GM03348 (cell line): ENCODE data around the gene NR1I2.

Experiments used
- DNase-seq: peaks from one replicate; pipeline ENCODE4 v3.0.0; 2012; ENCODE audit warnings: low spot score

NR1I2 gene

DNA sequence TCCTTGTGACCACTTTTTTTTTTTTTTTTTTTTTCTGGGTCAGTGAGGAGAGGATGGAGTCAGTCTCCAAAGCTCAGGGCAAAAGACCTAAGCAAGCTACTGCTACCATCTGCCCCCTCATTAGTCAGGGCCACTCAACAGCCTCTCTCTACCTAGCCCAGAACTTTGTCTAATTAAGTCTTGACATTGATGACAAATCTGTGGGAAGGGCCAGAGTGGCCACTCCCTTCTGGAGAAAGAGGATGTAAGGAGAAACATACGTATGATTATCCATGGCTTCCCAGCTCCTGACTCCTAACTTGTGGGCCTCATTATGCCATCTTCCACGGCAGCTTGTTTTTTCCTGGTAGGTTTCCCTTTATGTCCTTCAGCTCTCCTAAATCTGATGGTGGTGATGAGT lies 37.9 kb downstream of the NR1I2 start:
- DNase-seq: no peak

GRCh38 chr3:119825820-119826219 lies 43.9 kb downstream of the NR1I2 start:
- no peak for DNase-seq

- DNase-seq: no peak
Observed at GRCh38 chr3:119826711-119827608, 45.1 kb downstream of the NR1I2 start.

GRCh38 chr3:119829420-119829819 lies 47.5 kb downstream of the NR1I2 start:
- no peak for DNase-seq

DNA sequence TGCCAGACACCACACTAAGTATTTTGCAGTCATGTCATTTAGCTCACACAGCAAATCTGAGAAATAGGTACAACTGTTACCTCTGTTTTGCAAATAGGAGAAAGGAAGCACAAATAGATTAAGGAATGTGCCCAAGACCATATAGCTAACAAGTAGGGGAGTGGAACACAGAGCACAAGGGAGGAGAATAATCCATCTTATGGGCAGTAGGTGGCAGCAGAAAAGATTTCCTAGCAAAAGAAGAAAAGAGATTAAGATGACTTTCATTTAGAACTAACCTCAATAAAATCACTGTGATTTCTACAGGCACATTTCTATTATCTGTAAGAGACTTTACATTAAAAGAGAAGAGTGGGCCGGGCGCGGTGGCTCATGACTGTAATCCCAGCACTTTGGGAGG lies 49.1 kb downstream of the NR1I2 start:
- DNase-seq: no peak

DNA sequence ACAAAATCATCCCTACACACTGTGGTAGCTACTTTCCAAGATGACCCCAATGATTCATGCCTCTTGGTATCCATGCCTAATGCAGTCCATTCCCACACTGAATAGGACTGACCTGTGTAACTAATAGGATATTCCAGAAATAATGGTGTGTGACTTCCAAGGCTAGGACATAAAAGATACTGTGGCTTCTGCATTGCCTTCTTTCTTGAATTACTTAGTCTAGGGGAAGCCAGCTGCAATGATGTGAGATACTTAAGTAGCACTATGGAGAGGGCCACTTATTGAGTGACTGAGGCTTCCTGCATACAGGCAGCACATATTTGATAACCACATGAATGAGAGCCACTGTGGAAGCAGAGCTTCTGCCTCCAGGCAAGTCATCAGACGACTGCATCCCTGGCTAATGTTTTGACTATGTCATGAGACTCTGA lies 50.1 kb downstream of the NR1I2 start:
- peak; percentile 28 for DNase-seq

DNA sequence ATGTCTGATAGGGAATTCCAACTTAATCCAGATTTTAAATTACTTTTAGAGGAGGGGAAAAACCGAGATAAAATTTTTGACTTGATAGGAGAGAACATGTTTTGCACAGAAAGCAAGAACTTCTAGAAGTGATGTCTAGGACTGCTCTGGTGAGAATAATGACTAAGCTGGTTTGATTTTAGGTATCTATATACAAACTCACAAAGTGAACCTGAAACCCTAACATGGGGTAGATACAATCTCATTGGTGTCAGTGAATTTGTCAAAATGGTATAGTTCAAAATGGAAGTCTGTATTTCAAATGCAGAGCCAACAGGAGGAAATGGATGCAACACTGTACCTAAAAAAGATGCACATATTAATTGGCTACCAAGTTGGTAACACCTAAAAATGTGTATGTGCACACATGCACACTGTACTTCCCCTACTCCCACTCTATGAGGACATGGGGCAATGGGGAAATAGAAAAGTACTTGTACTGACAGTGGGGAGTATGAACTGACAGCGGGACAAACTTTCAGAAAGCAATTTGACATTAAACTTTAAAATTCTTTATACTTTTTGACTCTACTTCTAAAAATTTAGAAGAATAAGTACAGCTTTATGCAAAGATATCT lies 53.0 kb downstream of the NR1I2 start:
- no peak for DNase-seq

DNA sequence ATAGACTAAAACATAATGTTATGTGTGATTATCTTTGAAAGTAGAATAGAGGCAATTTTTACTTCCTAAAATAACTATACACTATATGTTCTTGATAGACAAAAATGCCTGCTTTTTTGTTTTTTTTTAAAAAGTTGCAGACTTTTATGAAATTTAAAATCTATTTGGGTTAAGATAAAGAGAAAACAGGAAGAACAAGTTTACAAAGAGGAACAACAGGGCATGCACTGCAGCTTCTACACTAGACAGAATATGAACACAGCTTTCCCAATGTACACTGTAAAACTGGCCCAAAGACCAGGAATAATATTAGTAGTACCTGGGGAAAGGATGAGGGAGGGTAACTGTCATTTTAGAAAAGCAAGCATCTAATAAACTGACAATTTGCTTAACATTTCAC lies 53.7 kb downstream of the NR1I2 start:
- no peak for DNase-seq

DNA sequence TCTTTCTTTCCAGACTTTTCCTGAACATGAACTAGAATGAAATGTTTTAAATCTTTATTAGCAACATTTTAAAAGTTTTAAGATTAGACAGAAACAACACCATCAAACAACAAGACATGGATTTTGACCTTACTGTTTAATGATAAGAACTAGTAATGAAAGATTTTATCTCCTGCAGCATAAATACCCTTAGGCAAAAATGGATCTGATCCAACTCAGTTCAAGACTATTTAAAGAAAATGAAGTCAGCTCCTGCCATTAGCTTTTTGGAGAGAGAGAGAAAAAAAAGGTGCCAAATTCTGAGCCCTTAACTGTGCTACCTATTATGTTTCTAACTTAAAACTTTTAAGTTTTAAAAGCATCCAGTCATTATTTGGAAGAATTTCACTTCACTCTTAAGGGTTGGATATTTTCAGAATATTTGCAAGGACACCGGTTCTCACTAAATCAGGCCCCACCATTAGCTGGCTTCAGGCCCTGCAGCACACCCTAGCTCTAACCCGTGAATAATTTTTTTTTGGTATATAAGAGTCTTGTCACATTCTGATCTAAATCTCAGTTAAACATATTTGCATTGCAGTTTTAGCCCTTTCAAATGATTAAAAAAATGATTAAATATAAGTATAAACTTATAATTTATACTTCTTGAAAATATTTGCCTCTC lies 60.0 kb downstream of the NR1I2 start:
- DNase-seq: no peak

- no peak for DNase-seq
Observed at GRCh38 chr3:119849126-119849525, 67.2 kb downstream of the NR1I2 start.

DNA sequence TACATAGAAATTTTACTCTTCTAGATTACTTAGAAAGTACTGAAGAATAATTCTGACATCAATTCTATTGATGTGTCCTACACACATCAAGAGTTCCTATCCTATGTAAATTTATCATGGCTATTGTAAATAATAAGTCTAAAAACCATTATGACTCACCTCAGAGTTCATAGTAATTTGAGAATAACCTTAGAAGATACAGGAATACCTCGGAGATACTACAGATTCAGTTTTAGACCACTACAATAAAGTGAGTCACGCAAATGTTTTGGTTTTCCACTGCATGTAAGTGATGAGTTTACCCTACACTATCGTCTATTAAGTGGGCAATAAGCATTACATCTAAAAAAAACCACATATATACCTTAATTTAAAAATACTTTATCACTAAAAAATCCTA lies 74.8 kb downstream of the NR1I2 start:
- DNase-seq: no peak

DNA sequence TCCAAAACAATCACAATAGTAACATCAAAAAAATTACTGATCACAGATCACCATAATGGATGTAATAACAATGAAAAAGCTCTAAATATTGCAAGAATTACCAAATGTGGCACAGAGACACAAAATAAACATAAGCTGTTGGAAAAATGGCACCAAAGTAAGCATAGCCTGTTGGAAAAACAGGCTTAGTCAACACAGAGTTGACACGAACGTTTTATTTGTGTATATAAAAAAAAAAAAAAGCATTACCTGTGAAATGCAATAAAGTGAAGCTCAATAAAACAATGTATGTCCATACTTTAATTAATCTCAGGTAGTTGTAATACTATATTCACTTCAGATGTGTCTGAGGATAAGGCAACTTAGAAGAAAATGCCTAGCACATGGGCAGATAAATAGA lies 77.1 kb downstream of the NR1I2 start:
- no peak for DNase-seq

DNA sequence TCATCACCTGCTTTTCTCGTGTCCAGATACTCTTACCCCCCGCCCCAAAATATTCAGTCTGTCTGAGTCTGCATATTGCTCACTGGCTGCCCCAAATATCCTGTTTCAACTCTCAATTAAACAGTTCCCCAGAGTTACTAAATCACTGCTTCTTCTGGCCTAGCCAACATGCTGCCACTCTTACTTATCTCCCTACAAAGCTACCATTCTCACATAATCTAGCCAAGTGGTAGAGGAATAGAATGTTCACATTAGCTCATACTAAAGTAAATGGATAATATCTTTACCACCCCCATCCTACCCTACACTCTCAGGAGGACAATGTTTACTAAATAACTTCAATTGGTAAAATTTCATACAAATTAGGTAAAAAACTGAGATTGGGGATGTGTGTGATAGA lies 77.8 kb downstream of the NR1I2 start:
- no peak for DNase-seq

DNA sequence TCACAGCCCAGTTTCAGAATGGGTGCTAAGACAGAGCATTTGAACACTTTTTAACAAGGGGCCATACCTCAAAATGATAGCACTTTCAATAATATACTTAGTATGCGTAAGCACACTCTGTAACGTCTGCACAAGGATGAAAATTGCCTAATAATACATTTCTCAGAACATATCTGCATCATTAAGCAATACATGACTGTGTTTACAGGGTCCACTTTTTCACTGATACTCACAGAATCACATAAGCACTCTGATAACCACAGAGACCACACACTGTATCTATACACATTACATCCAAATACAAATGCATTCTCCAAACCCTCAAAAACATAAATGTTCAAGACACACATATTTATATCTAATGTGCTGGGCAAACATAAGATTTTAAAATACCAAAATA lies 79.8 kb downstream of the NR1I2 start:
- DNase-seq: no peak

- no peak for DNase-seq
Observed at GRCh38 chr3:119862616-119863015, 80.7 kb downstream of the NR1I2 start.

- no peak for DNase-seq
Observed at GRCh38 chr3:119864476-119864875, 82.6 kb downstream of the NR1I2 start.
